GM18502 (cell line): ENCODE data around the gene CHML.

Experiments
- ATAC-seq: cut with Tn5 transposase; IDR thresholded peaks from one replicate; pipeline ENCODE4 v1.9.1; 2021; ENCODE audit warnings: mild to moderate bottlenecking; ENCODE audit not compliant: unreplicated experiment, poor library complexity

Gene CHML

DNA sequence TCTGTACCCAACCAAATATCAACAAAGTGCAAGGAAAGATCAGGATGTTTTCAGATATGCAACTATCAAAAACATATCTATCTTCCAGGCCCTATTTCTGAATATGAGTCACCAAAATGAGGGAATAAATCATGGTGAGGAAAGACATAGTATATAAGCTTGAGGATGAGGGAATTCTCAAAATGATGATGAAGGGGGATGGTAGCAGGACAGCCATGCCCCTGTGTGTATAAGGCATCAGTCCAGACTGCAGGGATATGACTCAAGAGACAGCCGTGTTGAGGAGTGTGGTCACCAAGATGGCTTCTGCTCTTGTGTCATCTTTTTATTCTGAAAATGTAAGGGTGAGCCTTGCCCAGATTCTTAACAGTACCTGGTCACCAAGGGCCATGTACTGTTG lies 7.5 kb upstream of the CHML start:
- no peak for ATAC-seq

- ATAC-seq: no peak
These were observed 6.0 kb upstream of the CHML start for GRCh38 chr1:241646201-241646600.

DNA sequence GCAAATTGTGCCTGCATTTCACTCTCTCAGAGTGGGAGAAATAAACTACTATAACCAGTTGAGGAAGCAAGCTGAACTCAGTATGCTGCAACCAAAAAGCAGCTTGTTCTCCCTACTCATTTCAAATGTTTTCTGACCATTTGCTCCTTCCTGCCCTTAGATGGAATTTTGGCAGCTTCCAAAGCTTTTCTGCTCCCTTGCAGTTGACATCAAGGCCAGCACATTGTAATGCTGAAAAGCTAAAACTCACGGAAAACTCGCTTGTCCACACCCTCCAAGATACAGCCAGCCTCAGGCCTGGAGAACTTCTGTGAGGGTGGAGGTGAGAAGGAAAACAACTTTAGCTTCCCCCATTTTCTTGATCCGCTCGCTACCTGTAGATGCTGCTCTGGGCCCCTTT lies 5.0 kb upstream of the CHML start:
- no peak for ATAC-seq

DNA sequence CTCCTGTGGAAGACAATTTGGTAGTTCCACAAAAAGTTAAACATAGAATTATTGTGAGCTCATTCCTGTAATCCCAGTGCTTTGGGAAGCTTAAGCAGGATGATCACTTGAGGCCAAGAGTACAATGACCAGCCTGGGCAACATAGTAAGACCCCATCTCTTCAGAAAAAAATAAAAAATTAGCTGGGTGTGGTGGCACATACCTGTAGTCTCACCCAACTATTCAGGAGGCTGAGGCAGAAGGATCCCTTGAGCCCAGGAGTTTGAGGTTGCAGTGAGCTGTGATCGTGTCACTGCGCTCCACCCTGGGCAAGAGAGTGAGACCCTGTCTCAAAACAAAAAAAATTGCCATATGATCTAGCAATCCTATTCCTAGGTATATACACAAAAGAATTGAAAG lies 4.1 kb upstream of the CHML start:
- ATAC-seq: no peak

DNA sequence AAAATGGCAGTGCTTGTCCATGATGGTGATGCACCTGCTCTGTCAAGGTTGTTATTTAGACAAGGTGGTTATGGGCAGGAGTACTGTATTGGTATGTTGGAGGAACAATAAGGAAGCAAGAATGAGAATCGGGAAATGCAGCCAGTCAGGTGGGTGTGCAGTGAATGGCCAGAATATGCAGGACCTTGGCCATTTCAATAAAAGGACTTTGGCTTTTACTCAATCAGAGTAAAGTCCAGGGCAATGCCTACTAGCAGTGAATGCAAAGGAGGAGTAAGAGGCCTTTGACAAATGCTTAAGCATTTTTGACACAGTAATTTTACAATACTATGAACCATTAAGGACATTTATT lies 2.4 kb upstream of the CHML start:
- no peak for ATAC-seq

DNA sequence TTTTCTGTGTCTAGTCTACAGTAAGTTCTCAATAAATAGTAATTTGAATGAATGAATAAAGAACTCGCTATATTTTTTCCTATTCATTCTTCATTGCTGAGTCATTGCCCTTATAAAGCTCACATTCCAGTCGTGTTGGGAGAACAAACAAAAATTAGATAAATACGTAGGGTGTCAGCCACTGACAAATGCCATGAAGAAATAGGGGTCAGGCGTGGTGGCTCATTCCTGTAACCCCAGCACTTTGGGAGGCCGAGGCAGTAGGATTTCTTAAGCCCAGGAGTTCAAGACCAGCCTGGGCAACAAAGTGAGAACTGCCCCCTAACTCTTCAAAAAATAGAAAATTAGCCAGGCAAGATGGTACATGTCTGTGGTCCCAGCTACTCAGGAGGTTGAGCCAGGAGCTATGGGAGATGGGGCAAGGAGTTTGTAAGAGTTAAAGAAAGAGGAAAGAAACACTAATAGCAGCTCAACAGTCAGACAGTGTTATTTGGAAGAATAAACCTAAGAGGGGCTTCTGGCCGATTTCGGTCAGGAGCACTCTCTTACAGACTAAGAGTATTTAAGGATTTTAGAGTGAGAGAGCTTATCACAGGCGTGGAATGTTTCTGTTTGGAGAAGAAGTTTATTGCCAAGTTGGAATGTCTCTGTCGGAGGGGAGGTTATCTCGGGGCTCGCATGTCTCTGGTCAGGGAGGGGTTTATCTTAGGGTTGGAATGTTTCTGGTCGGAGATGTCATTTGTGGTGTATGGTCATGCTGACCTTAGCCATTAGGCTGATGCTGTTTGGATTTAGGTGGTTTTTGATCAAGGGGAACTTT lies 1.8 kb upstream of the CHML start:
- ATAC-seq: no peak

DNA sequence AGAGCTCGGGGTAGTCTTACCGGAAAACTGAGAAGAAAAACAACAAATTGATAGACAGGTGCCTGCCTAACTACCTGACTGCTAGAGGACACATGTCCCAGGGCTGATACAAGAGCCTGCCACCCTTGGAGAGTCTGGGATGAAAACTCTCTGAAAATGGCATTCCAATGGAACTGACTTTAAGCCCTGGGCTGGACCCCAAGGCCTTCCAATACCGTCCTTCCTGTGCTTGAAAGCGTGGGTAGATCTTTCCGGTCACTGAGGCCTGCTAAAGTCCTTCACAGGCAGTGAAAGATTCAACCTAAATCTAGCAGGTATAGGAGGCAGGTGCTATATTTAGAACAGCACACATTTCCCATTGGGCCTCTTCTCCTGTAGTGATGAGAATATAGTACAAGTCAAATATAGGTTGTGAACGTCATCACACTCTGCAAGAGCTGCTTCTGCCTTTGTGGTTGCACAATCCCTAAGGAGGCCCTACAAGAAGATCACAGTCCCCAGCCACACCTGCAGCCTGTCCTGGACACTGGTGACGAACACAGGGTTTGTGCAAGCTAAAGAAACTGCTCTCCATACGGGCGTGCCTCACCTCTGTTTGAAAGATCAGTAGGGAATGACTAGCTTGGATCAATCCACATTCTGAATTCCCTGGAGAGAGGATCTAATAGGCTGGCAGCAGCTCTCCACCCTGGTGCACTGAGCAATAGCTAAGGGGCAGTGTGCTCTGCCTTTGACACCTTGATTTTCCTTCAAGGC lies 876 bp upstream of the CHML start:
- no peak for ATAC-seq

DNA sequence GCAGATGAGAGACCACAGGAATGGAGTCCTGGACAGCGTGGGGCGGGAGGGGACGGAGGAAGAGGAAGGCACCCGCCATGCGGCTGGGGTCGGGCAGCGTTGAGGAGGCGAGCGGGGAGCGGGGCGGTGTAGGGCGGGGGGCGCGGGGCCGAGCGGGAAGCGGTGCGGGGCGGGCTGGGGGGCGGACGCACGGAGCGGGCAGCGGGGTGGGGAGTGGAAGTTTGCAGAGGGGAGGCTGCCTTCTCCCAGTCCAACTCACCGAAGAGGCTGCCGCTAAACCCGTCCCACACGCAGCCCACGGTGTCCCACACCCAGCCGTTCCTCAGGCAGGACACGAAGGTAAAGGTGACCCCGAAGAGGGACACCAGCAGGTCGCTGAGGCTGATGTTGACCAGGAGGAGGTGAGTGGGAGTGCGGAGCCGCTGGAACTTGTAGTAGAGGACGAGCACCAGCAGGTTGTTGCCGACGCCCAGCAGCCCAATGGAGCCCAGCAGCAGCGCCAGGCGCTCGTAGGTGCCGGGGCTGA lies 483 bp downstream of the CHML start:
- peak; percentile 57 for ATAC-seq

DNA sequence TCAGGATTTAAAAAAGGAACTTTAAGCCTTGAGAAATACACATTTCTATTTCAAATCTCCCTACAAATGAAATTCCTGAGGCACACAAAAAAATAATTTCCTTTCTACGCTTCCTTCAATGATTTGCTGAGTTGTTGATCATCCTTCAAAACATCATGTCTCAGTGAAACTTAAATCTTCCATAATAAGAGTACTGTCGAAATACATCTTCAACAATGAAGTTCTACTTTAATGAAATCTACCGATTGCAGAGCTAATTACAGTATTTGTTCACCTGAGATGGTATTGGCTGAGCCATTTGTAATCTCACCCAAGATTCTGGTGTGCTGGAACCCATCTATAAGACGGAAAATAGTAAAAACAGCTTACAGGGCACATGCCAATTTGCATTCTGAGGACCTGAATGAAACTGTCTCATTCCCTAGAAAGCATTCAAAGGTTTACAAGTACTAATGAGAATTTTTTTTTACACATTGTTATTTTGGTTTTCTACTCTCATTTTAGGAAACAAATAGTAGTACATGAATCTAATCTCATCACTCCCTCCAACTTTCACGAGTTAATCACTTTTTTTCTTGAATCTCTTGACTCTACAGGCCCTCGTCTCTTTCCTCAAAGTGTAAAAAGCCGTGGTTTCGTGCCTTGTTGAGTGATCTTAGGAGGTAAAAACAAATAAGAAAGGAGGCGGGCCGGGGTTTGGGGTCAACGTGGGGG lies 1.1 kb downstream of the CHML start:
- ATAC-seq: peak; percentile 0

DNA sequence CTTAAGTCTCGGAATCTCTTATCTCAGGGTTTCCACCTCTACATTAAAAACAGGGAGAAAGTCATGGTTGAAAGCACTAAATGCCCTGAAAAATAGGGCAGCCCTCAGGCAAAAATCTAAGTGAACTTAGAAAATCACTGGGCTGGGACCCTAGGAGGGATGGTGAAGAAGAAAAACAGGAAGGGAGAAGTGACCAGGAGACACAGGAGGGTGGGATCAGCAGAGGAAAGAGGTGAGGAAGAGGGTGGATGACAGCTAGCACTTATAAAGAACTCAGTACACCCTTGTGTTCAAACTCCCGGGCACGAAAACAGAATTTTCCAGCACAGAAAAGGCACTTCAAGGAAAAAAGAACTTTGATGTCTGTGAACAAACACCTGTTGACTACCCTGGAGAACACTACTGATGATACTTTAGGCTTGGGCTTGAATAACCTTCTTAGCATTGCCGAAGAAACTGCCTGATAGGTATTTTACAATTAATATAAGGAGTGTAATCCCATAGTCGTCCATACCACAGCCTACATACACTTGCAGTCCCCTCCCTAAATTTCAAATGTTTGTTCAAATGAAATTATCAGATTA lies 2.0 kb downstream of the CHML start:
- ATAC-seq: no peak

DNA sequence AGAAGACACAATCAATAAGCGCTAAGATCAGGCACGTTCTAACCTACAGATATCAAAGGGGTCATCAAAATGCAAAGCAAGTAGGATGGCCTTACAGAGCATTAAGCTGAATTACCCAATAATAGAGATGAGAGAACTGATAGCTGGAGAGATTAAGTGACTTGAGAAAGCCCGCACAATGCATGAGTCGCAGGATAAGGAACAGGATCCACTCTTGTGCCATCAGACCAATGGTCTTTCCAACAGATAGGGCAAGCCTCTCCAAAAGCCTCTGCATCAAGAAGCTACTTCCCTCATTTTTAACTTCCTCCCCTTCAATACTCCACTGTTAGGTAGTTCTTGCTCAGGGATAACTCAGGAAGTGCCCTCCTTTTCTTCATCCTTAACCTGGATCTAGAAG lies 2.6 kb downstream of the CHML start:
- ATAC-seq: no peak

GRCh38 chr1:241637046-241637590 lies 3.1 kb downstream of the CHML start:
- no peak for ATAC-seq

- ATAC-seq: no peak
These were observed 3.9 kb downstream of the CHML start for GRCh38 chr1:241636291-241636690.

GRCh38 chr1:241635556-241636152 lies 4.5 kb downstream of the CHML start:
- ATAC-seq: peak; percentile 10

DNA sequence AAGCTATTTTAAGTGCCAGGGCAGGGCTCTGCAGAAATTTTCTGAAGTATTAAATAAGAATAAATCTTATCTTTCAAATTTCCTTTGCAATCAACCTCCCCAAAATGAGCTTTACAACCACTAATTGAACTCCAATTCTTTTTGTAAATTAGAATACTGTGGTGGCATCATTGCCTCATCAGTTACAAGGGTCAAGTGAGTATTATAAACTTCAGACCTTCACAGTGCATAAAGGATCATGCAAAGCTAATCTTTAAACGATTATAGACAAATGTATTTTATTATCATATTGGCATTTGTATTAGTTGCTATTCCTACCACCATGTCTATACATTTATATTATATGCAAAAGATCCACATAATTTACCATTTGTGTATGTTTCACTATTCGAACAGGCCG lies 7.2 kb downstream of the CHML start:
- ATAC-seq: no peak

- ATAC-seq: no peak
These were observed 8.5 kb downstream of the CHML start for GRCh38 chr1:241631674-241632073.

DNA sequence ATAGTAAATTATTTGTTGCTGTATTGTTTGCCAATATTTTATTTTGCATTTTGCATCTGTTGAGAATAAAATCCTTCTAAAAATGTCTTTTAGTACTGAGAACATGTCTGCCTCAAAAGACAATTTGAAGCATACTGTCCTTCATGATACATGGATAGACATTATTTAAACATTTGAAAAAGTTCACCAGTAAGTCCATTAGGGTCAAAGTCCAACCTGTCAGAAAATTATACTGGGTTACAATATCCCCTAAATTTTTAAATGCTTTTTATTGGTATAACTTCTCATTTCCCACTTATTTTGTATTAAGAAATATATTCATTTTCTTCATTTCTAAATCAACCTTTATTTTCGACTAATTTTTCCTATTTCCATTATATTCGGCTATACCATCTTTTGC lies 9.3 kb downstream of the CHML start:
- no peak for ATAC-seq

DNA sequence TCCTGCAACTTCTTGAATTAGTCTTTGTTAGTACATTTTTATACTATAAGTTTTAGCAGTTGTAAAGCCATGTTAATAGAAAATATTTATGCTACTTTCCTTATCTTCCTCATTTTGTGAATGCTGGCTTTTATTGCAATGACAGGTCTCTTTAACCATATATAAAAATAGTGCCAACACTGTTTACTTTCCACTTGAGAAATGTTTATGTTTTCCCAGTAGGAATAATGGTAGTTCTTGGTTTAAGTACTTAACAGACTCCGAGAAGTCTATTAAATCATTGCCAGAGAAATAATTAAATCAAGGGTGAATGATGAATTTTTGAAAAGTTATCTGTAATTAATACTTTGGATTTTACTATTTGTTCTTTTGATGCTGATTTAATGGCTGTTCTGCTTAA lies 9.7 kb downstream of the CHML start:
- ATAC-seq: no peak

GRCh38 chr1:241630005-241630404 lies 10.2 kb downstream of the CHML start:
- ATAC-seq: no peak
